ENCODE data around the gene ZC3H7B.

DNA sequence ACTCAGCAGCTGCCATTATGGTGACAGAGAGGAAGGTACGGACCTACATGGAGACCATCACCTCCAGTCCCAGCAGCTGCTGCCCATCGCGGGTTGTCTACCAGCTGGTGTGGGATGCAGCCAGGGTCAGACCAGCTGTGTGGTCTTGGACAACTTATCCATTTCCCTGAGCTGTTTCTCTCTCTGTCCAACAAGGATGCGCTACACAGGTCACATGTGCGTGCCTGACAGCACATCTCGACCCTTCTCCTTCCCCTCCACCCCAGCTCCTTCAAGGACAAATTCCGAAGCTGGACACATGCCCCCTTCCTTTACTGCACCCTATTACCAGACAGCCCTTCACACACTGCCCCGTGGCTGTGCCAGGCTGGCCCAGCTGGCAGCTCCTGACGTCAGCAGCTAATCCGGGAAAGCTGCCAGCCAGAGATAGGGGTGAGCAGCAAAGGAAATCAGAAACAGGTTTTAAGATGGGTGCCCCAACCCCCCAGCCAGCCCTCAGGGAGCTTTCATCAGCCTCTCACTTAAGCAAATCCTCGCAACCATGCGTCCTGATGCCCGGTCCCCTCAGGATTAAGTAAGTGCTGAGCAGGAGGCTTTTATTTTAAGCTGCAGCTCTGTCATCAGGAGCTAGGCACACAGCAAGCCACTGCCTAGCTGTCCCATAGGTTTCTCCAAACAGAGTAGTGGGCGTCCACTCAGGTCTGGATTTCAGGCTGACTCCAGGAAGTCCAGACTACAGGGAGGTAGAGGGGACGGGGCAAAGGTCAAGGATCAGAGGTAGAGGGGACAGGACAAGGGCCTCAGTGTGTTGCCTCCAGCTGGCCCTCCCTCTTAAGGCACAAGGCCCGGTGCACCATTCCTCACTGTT, 100.7 kb downstream of the ZC3H7B start:
- TF ChIP-seq, protein P1, sequence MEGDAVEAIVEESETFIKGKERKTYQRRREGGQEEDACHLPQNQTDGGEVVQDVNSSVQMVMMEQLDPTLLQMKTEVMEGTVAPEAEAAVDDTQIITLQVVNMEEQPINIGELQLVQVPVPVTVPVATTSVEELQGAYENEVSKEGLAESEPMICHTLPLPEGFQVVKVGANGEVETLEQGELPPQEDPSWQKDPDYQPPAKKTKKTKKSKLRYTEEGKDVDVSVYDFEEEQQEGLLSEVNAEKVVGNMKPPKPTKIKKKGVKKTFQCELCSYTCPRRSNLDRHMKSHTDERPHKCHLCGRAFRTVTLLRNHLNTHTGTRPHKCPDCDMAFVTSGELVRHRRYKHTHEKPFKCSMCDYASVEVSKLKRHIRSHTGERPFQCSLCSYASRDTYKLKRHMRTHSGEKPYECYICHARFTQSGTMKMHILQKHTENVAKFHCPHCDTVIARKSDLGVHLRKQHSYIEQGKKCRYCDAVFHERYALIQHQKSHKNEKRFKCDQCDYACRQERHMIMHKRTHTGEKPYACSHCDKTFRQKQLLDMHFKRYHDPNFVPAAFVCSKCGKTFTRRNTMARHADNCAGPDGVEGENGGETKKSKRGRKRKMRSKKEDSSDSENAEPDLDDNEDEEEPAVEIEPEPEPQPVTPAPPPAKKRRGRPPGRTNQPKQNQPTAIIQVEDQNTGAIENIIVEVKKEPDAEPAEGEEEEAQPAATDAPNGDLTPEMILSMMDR (IDR thresholded peaks at IDR 0.05; ENCODE audit: low read depth, low read length) = no peak
- no peak for TF ChIP-seq POLR2A (IDR thresholded peaks at IDR 0.05; ENCODE audit: extremely low read depth, insufficient read length)

Measured in NB4 (cell line).